OCI-LY7 (cell line): ENCODE measurements around the gene KIF27.

Experiments
- EZH2phosphoT487 ChIP-seq: fragments of 200-600 bp; sonication (generic); IDR thresholded peaks from 2 replicates; pipeline ENCODE4 v1.6.1; 2018; ENCODE audit warnings: low read depth, borderline replicate concordance, mild to moderate bottlenecking, mixed run types, antibody characterized with exemption, low read length, moderate library complexity, mixed read lengths
- TF ChIP-seq, protein P1 (sequence below): fragments of 200-600 bp; sonication (generic); conservative IDR thresholded peaks from 2 replicates; pipeline ENCODE4 v1.5.1; 2014; ENCODE audit warnings: mild to moderate bottlenecking, antibody characterized with exemption, low read length, moderate library complexity, mixed read lengths

DNA sequence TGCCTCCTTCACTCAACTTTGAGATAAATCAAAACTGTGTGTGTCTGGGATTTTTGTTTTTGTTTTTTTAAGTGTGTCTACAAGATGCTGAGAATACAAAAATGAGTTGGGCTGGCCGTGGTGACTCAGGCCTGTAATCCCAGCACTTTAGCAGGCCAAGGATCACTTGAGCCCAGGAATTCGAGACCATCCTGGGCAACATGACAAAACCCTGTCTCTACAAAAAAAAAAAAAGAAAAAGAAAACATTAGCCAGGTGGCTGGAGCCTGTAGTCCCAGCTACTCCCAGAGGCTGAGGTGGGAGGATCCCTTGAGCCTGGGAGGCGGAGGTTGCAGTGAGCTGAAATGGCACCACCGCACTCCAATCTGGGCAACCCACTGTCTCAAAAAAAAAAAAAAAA is 37.8 kb upstream of the KIF27 start:
- TF ChIP-seq, protein P1, sequence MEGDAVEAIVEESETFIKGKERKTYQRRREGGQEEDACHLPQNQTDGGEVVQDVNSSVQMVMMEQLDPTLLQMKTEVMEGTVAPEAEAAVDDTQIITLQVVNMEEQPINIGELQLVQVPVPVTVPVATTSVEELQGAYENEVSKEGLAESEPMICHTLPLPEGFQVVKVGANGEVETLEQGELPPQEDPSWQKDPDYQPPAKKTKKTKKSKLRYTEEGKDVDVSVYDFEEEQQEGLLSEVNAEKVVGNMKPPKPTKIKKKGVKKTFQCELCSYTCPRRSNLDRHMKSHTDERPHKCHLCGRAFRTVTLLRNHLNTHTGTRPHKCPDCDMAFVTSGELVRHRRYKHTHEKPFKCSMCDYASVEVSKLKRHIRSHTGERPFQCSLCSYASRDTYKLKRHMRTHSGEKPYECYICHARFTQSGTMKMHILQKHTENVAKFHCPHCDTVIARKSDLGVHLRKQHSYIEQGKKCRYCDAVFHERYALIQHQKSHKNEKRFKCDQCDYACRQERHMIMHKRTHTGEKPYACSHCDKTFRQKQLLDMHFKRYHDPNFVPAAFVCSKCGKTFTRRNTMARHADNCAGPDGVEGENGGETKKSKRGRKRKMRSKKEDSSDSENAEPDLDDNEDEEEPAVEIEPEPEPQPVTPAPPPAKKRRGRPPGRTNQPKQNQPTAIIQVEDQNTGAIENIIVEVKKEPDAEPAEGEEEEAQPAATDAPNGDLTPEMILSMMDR: no peak
- no peak for TF ChIP-seq EZH2phosphoT487
